Left lung (tissue), 10 donors: ENCODE data around the gene SKAP2. TPM values are rescaled to one million over a fixed set of nuclear protein-coding genes. Genes with fewer than 3 reads are reported as not detected.
A peak's percentile ranks its signal among the peaks of the same experiment; 100 is the strongest.

ENCODE experiments used
- ATAC-seq: fragments of 200-7000 bp; cut with Tn5 transposase; one replicate; pipeline ENCODE4 v1.9.1; 2020; ENCODE audit warnings: moderate library complexity
- DNase-seq, 4 donors: peaks; one replicate each; pipeline ENCODE4 v3.0.0-alpha.2; 2013 to 2020
- H3K27ac ChIP-seq, 2 donors: fragments of 200-600 bp; sonication (generic) in 1 of 2; one replicate each; pipeline versions ENCODE4 v1.5.0 to v1.8.0; 2020 to 2021
- H3K27me3 ChIP-seq, 2 donors: fragments of 200-600 bp; sonication (generic) in 1 of 2; one replicate each; pipeline versions ENCODE4 v1.5.0 to v1.8.0; 2020 to 2021
- H3K36me3 ChIP-seq, 2 donors: fragments of 200-600 bp; sonication (generic) in 1 of 2; one replicate each; pipeline versions ENCODE4 v1.5.0 to v1.8.0; 2020 to 2021
- H3K4me1 ChIP-seq, 2 donors: fragments of 200-600 bp; one replicate each; pipeline ENCODE4 v1.8.0; 2021
- H3K4me3 ChIP-seq, 2 donors: fragments of 200-600 bp; sonication (generic) in 1 of 2; one replicate each; pipeline versions ENCODE4 v1.5.0 to v1.8.0; 2020 to 2021; ENCODE audit warnings: mild to moderate bottlenecking in 1 of 2
- H3K9me3 ChIP-seq, 2 donors: fragments of 200-600 bp; sonication (generic) in 1 of 2; one replicate each; pipeline versions ENCODE4 v1.5.0 to v1.8.0; 2020 to 2021
- CTCF ChIP-seq, 2 donors: fragments of 200-600 bp; sonication (generic) in 1 of 2; IDR thresholded peaks; one replicate each; pipeline versions ENCODE4 v1.5.0 to v1.8.0; 2021; ENCODE audit warnings: antibody characterized with exemption in 2 of 2
- intact Hi-C, 2 donors: fragments of 100-400 bp; cut with DNase I; formaldehyde crosslinking; loops; one replicate each; pipeline versions ENCODE4 v1.11.2 to v1.14.2; 2022
- polyA plus RNA-seq, 6 donors: library from polyadenylated mRNA; unstranded; fragments of 120-200 nt; gene quantifications; one replicate each; pipeline ENCODE4 v1.2.1, GENCODE V29; 2013; ENCODE audit not compliant: insufficient read length in 6 of 6
- total RNA-seq, 2 donors: library from RNA; stranded (reverse); fragmentation: NEBNext Ultra II Directional; extraction: Animal tissue kit (Norgen Biotek cat#: 25700); gene quantifications; one replicate each; pipeline ENCODE4 v1.2.1, GENCODE V29; 2021
- donor health status: DM: no; HTN: yes; CAD: no.
- donor health status: DM: no; HTN: no; CAD: no.

SKAP2 gene
- total and polyA plus RNA-seq, 8 donors, result 43.5 to 61.0 (median 47.2) TPM

GRCh38 chr7:26714438-26714837, 150.0 kb downstream of the SKAP2 start:
- Histone ChIP-seq H3K27me3 (no peaks in the 10 kb centered on the region), H3K27ac (no peak overlapping the region), H3K36me3 (peaks cover 0 to 4% of the 10 kb centered on the region in 2 donors), H3K4me3 (no peak overlapping the region), H3K9me3 (no peaks in the 10 kb centered on the region), H3K4me1 (no peaks in the 10 kb centered on the region)
- no peak for TF ChIP-seq CTCF (IDR thresholded peaks at IDR 0.05)
- no peak for ATAC-seq
- DNase-seq, result no peak
- intact Hi-C loops, result no loop called here

DNA sequence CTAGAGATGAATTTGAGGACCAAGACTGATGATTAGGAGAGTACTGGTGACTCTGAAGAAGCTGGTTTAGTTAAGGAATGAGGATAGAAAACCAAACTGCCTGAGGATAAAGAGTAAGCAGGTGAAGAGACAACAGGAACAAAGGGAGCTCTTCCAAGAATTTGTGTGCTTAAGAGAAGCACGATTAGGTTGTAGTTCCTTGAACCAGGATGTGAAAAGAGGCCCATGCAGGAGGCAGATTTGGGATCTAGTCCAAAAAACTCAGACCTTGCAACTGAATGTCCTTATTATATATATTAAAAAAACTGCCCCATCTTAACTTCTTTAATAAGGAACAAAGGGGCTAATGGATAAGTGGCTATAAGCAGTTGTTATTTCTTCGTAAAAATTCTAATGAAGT, 150.4 kb downstream of the SKAP2 start:
- no peak for TF ChIP-seq CTCF (IDR thresholded peaks at IDR 0.05)
- no peak for ATAC-seq
- no peaks in the 10 kb centered on the region for H3K4me1 ChIP-seq
- intact Hi-C loops, result no loop called here
- no peak for DNase-seq
- no peak overlapping the region for H3K27ac ChIP-seq
- H3K27me3 ChIP-seq, result no peaks in the 10 kb centered on the region
- no peak overlapping the region for H3K4me3 ChIP-seq
- peaks cover 0 to 4% of the 10 kb centered on the region in 2 donors for H3K36me3 ChIP-seq
- H3K9me3 ChIP-seq, result no peaks in the 10 kb centered on the region

DNA sequence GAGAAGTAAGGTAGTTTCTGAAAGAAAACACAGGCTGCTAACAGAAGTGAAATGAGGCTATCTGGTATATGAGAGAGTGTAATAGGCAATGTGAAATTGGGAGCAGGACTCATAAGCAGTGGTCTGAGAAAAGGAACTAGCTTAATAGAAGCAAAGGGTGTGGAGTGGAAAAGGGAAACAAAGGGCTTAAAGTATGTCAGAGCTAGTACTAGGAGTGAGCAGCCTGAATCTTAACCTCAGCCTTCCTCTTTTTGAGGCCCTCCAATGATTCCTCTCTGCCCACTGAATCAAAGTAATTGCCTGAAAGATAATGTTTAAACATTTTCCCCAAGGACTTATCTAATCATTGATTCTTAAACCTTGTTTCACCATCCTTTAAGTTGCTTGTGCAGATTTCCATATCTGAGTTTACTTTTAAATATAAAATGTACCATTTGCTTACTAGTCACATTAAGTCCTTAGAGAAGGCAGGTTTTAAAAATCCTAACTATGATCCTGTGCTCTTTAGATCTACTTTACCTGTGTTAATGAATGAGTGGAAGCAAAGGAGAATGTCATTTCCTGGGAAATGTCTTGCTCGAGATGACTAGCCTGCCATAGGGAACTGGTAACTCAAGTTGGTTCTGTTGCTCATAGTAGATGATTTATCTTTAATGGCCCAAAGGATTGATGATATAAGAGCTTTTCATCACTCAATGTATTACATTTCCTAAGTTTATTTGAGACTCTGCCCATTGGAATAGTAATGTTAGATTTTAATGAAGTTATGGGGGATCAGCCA, 155.0 kb downstream of the SKAP2 start:
- no peak for DNase-seq
- Histone ChIP-seq H3K27ac (no peak overlapping the region), H3K4me1 (no peaks in the 10 kb centered on the region), H3K4me3 (no peak overlapping the region), H3K9me3 (no peaks in the 10 kb centered on the region), H3K27me3 (no peaks in the 10 kb centered on the region), H3K36me3 (no peaks in the 10 kb centered on the region)
- ATAC-seq, result peak; percentile 56
- intact Hi-C loops, result no loop called here
- no peak for TF ChIP-seq CTCF (IDR thresholded peaks at IDR 0.05)

DNA sequence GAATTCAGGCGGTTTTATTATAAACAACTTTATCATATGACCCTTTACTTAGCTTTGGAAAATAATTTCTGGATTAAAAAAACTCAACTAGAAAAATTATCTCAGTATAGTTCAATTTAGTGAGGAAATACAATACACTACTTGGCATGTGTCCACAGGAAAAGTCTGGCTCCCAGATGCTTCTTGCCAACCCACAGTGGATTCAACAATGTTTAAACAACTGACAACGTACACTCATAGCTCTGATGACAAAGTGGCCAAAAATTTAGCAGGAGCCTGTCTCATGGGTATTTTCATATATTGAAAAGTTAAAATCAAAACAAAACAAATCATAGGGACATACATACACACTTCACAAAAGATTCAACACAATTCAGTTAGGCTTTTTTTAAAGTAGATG, 158.8 kb downstream of the SKAP2 start:
- TF ChIP-seq CTCF (IDR thresholded peaks at IDR 0.05), result no peak
- Histone ChIP-seq H3K36me3 (no peaks in the 10 kb centered on the region), H3K4me1 (no peaks in the 10 kb centered on the region), H3K27ac (no peak overlapping the region), H3K27me3 (no peaks in the 10 kb centered on the region), H3K4me3 (no peak overlapping the region), H3K9me3 (no peaks in the 10 kb centered on the region)
- ATAC-seq (peak; percentile 33), DNase-seq (peak in 2 of 4 donors; percentile 54 to 72)
- intact Hi-C loops, result no loop called here

DNA sequence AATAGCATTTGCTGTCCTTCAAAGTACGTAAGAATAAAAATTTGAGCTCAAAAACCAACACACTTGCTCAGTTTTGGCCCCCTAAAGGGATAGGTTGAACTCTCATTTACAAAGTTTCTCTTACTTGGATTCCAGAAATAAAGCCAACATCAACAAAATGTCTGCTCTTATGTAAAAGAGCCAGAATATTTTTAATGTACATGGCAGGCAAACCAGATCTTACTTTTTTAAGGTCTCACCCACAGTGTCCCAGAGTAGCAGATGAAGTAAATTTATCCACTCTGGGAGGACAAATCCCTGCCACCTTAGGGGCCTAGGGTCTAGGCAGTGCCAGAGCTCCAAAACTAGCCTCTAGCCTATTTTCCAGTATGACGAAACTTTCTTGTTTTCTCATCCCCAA, 159.6 kb downstream of the SKAP2 start:
- DNase-seq (no peak), ATAC-seq (no peak)
- Histone ChIP-seq H3K27ac (no peak overlapping the region), H3K9me3 (no peaks in the 10 kb centered on the region), H3K27me3 (no peaks in the 10 kb centered on the region), H3K36me3 (no peaks in the 10 kb centered on the region), H3K4me3 (no peak overlapping the region), H3K4me1 (no peaks in the 10 kb centered on the region)
- no peak for TF ChIP-seq CTCF (IDR thresholded peaks at IDR 0.05)
- intact Hi-C loops, result no loop called here
